ENCODE data around the gene ZBTB46. TPM values are rescaled to one million over a fixed set of nuclear protein-coding genes. Genes with fewer than 3 reads are reported as not detected.
A peak's percentile ranks its signal among the peaks of the same experiment; 100 is the strongest.

The ZBTB46 gene
- total and polyA plus RNA-seq, 4 donors: 0.79 to 12.1 (median 4.7) TPM

DNA sequence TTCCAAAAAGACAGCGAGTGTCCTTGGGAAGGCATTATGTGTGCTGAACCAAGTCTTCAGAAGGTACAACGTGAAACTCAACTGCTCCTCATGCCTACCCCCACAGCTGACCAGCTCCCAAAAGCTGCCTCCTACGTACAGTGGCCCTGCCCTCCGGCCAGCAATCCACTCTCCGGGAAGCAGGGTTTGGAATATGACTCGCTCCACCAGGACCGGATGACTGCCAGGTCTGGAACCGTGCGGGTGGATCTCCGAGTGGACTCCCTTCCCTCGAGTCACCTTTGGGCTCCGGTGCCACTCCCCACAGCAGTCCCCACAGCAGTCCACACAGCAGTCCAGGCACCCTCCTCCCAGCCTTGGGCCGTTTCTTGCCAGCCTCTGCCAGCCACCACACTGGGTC lies 4.3 kb downstream of the ZBTB46 start (continued):
- TF ChIP-seq ATF3 (IDR thresholded peaks at IDR 0.05): no peak

DNA sequence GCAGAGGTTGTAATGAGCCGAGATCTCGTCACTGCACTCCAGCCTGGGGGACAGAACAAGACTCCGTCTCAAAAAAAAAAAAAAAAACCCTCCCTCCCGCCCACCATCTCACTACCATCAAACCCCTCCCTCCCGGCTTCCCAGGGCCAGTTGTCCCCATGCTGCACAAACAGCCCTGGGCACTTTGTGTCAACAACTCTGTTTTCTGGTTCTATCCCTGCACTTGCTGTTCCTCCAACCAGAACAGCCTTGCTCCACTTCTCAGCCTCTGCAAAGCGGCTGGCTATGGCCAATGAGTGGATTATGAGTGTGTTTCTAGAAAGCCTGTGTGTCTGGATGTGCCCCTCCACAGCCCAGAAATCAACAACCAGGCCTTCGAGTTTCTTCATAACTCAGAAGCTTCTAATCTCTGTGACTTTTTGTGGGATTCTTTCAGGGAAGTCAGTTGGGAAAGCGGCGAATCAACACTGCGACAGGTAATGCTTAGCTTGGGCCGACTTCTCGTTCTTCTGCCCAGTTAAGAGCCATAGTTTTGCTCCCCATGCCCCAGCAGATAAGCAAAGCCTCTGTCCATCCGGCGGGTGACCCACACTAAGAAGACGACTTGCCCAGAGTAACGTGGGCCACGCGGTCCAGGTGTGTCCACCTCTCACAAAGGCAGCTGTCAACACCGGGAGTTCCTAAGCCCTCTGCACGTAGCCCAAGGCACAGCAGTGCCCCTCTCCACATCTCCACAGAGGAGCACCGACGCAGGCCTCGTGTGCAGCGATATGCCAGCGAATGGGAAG lies 5.5 kb downstream of the ZBTB46 start:
- Histone ChIP-seq H3K27me3 (ENCODE audit: control insufficient read depth in 4 of 4, insufficient read depth in 4 of 4, low read length in 3 of 4) (no peaks in the 10 kb centered on the region), H3K27ac (ENCODE audit: low read depth in 1 of 2, low read length in 2 of 2) (no peak overlapping the region), H3K9me3 (ENCODE audit: control insufficient read depth in 4 of 4, low read length in 3 of 4) (no peaks in the 10 kb centered on the region), H3K36me3 (ENCODE audit: control insufficient read depth in 4 of 4, insufficient read depth in 3 of 4, low read depth in 1 of 4, low read length in 3 of 4) (no peaks in the 10 kb centered on the region), H3K4me3 (ENCODE audit: low read depth in 1 of 3, low read length in 3 of 3) (no peak overlapping the region), H3K9ac (ENCODE audit: low read depth in 1 of 2, low read length in 2 of 2) (no peak overlapping the region), H3K4me1 (ENCODE audit: control insufficient read depth in 4 of 4, insufficient read depth in 4 of 4, low read length in 3 of 4) (peaks cover 0 to 7% (median 2%) of the 10 kb centered on the region in 4 donors)
- DNase-seq (ENCODE audit: low spot score): no peak
- TF ChIP-seq REST (IDR thresholded peaks at IDR 0.05) (no peak), EGR1 (IDR thresholded peaks at IDR 0.05; ENCODE audit: low read depth in 2 of 2) (no peak), SP1 (IDR thresholded peaks at IDR 0.05) (no peak), RAD21 (IDR thresholded peaks at IDR 0.05) (no peak), JUND (IDR thresholded peaks at IDR 0.05) (no peak), RXRA (IDR thresholded peaks at IDR 0.05) (no peak), ATF3 (IDR thresholded peaks at IDR 0.05) (no peak), HNF4G (IDR thresholded peaks at IDR 0.05) (no peak)
- WGBS: 89% methylated on average over 25 of the region's 25 CpGs

GRCh38 chr20:63823691-63824311 lies 7.3 kb downstream of the ZBTB46 start:
- Histone ChIP-seq H3K9me3 (ENCODE audit: control insufficient read depth in 4 of 4, low read length in 3 of 4) (no peaks in the 10 kb centered on the region), H3K27ac (ENCODE audit: low read depth in 1 of 2, low read length in 2 of 2) (no peak overlapping the region), H3K27me3 (ENCODE audit: control insufficient read depth in 4 of 4, insufficient read depth in 4 of 4, low read length in 3 of 4) (no peaks in the 10 kb centered on the region), H3K36me3 (ENCODE audit: control insufficient read depth in 4 of 4, insufficient read depth in 3 of 4, low read depth in 1 of 4, low read length in 3 of 4) (no peaks in the 10 kb centered on the region), H3K4me1 (ENCODE audit: control insufficient read depth in 4 of 4, insufficient read depth in 4 of 4, low read length in 3 of 4) (no peaks in the 10 kb centered on the region), H3K9ac (ENCODE audit: low read depth in 1 of 2, low read length in 2 of 2) (no peak overlapping the region), H3K4me3 (ENCODE audit: low read depth in 1 of 3, low read length in 3 of 3) (no peak overlapping the region)
- TF ChIP-seq SP1 (IDR thresholded peaks at IDR 0.05): peak; percentile 35
- peak; percentile 92 for TF ChIP-seq NR2F2 (IDR thresholded peaks at IDR 0.05)
- TF ChIP-seq RXRA (IDR thresholded peaks at IDR 0.05): peak; percentile 53 to 56
- no peak for TF ChIP-seq FOXA1 (IDR thresholded peaks at IDR 0.05)
- TF ChIP-seq REST (IDR thresholded peaks at IDR 0.05): no peak
- 44% methylated on average over 12 of the region's 12 CpGs for WGBS
- no peak for DNase-seq (ENCODE audit: low spot score)
